ENCODE measurements around the gene PPM1K. TPM values are rescaled to one million over a fixed set of nuclear protein-coding genes. Genes with fewer than 3 reads are reported as not detected.

The PPM1K gene
- total and polyA plus RNA-seq, 2 donors (not counting 3 experiments of a cell fraction or from before 2014, with no cell fraction given) = 4.0 to 8.6 TPM

DNA sequence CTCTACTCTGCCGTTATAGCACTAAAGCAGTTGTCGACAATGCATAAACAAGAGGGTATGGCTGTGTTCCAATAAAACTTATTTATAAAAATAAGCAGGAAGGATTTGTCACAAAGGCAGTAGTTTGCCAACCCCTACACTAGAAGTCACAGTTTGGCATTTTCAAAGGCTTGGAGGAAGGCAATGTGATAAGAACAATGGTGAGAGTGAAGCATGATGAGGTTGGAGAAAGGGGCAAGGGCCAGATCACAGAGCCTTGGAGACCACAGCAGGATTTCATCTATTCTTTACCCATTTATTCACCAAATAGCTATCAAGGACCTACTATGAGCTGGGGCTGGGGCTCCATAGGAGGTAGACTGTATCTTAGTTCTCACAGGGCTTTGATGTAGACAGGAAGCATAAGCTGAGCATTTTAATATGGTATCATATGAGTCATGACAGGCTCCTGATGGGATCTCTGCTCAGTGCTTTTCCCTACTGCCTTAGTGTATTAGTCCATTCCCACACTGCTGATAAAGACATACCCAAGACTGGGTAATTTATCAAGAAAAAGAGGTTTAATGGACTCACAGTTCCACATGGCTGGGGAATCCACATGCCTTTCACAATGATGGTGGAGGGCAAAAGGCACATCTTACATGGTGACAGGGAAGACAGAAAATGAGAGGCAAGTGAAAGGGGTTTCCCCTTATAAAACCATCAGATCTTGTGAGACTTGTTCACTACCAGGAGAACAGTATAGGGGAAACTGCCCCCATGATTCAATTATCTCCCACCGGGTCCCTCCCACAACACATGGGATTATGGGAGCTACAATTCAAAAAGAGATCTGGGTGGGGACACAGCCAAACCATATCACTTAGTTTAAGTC lies 58.9 kb downstream of the PPM1K start:
- Histone ChIP-seq H3K9me3 (replicated peaks; ENCODE audit: control insufficient read depth, insufficient read depth, low read length) (no peaks in the 10 kb centered on the region), H3K79me2 (ENCODE audit: control insufficient read depth, insufficient read depth, low read length) (no peaks in the 10 kb centered on the region), H3K36me3 (ENCODE audit: control insufficient read depth in 2 of 2, extremely low read depth in 1 of 2, insufficient read depth in 2 of 2, low read length in 2 of 2) (no peaks in the 10 kb centered on the region), H3K4me1 (ENCODE audit: control insufficient read depth, extremely low read depth, insufficient read depth, low read length) (peaks cover 19% of the 10 kb centered on the region), H3K27ac (ENCODE audit: insufficient read depth, low read depth, low read length) (peak overlapping the region; percentile 95), H3K9ac (replicated peaks; ENCODE audit: extremely low read depth, insufficient read depth, low read length) (peak overlapping the region; percentile 46), H3K4me3 (replicated peaks in 1 of 3; ENCODE audit: insufficient read depth in 1 of 3, low read depth in 1 of 3, low read length in 3 of 3) (peak overlapping the region in 1 of 3 experiments; percentile 6), H4K20me1 (replicated peaks; ENCODE audit: control insufficient read depth, extremely low read depth, insufficient read depth, low read length) (no peaks in the 10 kb centered on the region), H2AFZ (ENCODE audit: low read depth, low read length) (peak overlapping the region; percentile 79), H3K9me1 (replicated peaks; ENCODE audit: control insufficient read depth, extremely low read depth, insufficient read depth, low read length) (no peaks in the 10 kb centered on the region), H3K27me3 (ENCODE audit: control insufficient read depth in 2 of 2, insufficient read depth in 2 of 2, low read length in 2 of 2) (no peaks in the 10 kb centered on the region), H3K4me2 (ENCODE audit: insufficient read depth, low read length) (peak overlapping the region; percentile 69)
- peak; percentile 91 for DNase-seq (ENCODE audit: low read depth, low spot score)
- FAIRE-seq = peak; percentile 86
- CTCF ChIA-PET = interaction anchor here (0.6 to 1.4 kb wide), 4 partner anchors 11 to 313 kb away, joined by 3 to 13 read pairs (median 4); partner anchors contain the start of gene PPM1K
- POLR2A ChIA-PET = no interaction called here
- BruUV-seq (replicated peaks) = TSS peak; percentile 21
- TF ChIP-seq MYC (IDR thresholded peaks at IDR 0.05; ENCODE audit: low read depth, low read length) (no peak), POLR2AphosphoS5 (IDR thresholded peaks at IDR 0.05; ENCODE audit: insufficient read depth, low read depth, low read length) (no peak), POLR2A (IDR thresholded peaks at IDR 0.05; ENCODE audit: low read depth, low read length) (no peak), JUN (IDR thresholded peaks at IDR 0.05; ENCODE audit: borderline replicate concordance, insufficient read depth, insufficient read length, low read depth) (peak; percentile 60), FOS (IDR thresholded peaks at IDR 0.05; ENCODE audit: borderline replicate concordance, insufficient read depth, low read length) (peak; percentile 60), EZH2 (IDR thresholded peaks at IDR 0.05; ENCODE audit: borderline replicate concordance, low read depth, low read length, severe bottlenecking) (no peak), GATA2 (IDR thresholded peaks at IDR 0.05; ENCODE audit: insufficient read depth, insufficient read length, low read depth, low read length) (peak; percentile 72)
- TF ChIP-seq, protein P1, sequence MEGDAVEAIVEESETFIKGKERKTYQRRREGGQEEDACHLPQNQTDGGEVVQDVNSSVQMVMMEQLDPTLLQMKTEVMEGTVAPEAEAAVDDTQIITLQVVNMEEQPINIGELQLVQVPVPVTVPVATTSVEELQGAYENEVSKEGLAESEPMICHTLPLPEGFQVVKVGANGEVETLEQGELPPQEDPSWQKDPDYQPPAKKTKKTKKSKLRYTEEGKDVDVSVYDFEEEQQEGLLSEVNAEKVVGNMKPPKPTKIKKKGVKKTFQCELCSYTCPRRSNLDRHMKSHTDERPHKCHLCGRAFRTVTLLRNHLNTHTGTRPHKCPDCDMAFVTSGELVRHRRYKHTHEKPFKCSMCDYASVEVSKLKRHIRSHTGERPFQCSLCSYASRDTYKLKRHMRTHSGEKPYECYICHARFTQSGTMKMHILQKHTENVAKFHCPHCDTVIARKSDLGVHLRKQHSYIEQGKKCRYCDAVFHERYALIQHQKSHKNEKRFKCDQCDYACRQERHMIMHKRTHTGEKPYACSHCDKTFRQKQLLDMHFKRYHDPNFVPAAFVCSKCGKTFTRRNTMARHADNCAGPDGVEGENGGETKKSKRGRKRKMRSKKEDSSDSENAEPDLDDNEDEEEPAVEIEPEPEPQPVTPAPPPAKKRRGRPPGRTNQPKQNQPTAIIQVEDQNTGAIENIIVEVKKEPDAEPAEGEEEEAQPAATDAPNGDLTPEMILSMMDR (IDR thresholded peaks at IDR 0.05; ENCODE audit: extremely low read depth in 1 of 2, insufficient read depth in 1 of 2, low read depth in 1 of 2, low read length in 2 of 2) = no peak
- TF ChIP-seq, protein P2, sequence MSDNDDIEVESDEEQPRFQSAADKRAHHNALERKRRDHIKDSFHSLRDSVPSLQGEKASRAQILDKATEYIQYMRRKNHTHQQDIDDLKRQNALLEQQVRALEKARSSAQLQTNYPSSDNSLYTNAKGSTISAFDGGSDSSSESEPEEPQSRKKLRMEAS (IDR thresholded peaks at IDR 0.05; ENCODE audit: insufficient read depth, insufficient read length) = no peak
- dilution Hi-C loops (cut with MboI; ENCODE audit: extremely low pct_ligation_motif_present, low sequenced_read_pairs) = no loop called here
- intact Hi-C loops (cut with micrococcal nuclease) = loop anchor here (1.0 kb wide), 2 partner anchors 59 to 231 kb away; partner anchors contain the start of gene PPM1K
